Measurements from ENCODE around the gene TSGA10IP. TPM values are rescaled to one million over a fixed set of nuclear protein-coding genes. Genes with fewer than 3 reads are reported as not detected.

The TSGA10IP gene
- total and polyA plus RNA-seq, 7 experiments from 2014 or later = 0.64 TPM; not detected in 6

GRCh38 chr11:65961267-65962140 is 16.2 kb downstream of the TSGA10IP start, which contains the start of gene SART1:
Gene SART1 (plus strand): TSS chr11:65961734. CDS start chr11:65961781, 47 bp downstream.
- H3K9me3 Mint-ChIP-seq = no peaks in the 10 kb centered on the region
- peaks cover 27 to 37% of the 10 kb centered on the region in 2 donors for H3K4me1 ChIP-seq (ENCODE audit: control insufficient read depth in 2 of 2, insufficient read depth in 2 of 2, low read length in 2 of 2)
- H3K27ac Mint-ChIP-seq = peak within 1 kb of the TSS; percentile 96 to 99 (median 98)
- POLR2A ChIA-PET = interaction anchor here (0.7 to 6.7 kb wide), 12 partner anchors 10 to 101 kb away, joined by 3 to 108 read pairs (median 4); partner anchors contain the start of genes C11orf68, CCDC85B, CFL1 and FIBP
- H3K36me3 Mint-ChIP-seq = peaks cover 12 to 24% (median 18%) of the 10 kb centered on the region in 5 donors
- DNase-seq (peak; percentile 81 to 97 (median 94)), ATAC-seq (peak; percentile 96)
- CTCF ChIA-PET = interaction anchor here (0.6 to 1.9 kb wide), 2 partner anchors 68 to 71 kb away, joined by 4 to 8 read pairs; partner anchors contain the start of gene CCDC85B
- peak within 1 kb of the TSS; percentile 93 to 99 (median 98) for H3K4me3 Mint-ChIP-seq
- intact Hi-C loops (cut with micrococcal nuclease) = loop anchor here (1.0 kb wide), 10 partner anchors 28 to 346 kb away; partner anchors contain the start of genes BANF1 (in 2 of the 2), C11orf68 (in 2 of the 2), DRAP1 (in 2 of the 2) and EIF1AD (in 2 of the 2)
- H3K27me3 Mint-ChIP-seq = no peaks in the 10 kb centered on the region
- no peaks in the 10 kb centered on the region for H3K27me3 ChIP-seq (ENCODE audit: control insufficient read depth in 2 of 2, insufficient read depth in 2 of 2, low read length in 2 of 2)
- H3K4me3 ChIP-seq (ENCODE audit: low read length) = peak within 1 kb of the TSS; percentile 83
- H3K9me3 ChIP-seq (ENCODE audit: control insufficient read depth in 2 of 3, low read length in 3 of 3) = no peaks in the 10 kb centered on the region
- H3K27ac ChIP-seq (ENCODE audit: low read depth, low read length) = peak within 1 kb of the TSS; percentile 96
- H3K36me3 ChIP-seq (ENCODE audit: control insufficient read depth in 2 of 3, insufficient read depth in 3 of 3, low read length in 3 of 3) = peaks cover 15 to 30% (median 19%) of the 10 kb centered on the region in 3 experiments
- peaks cover 23 to 63% (median 53%) of the 10 kb centered on the region in 7 donors for H3K4me1 Mint-ChIP-seq

GRCh38 chr11:65962141-65962564 is 16.9 kb downstream of the TSGA10IP start:
- H3K36me3 ChIP-seq (ENCODE audit: control insufficient read depth in 2 of 3, insufficient read depth in 3 of 3, low read length in 3 of 3) = peaks cover 19 to 37% (median 25%) of the 10 kb centered on the region in 3 experiments
- ATAC-seq (no peak), DNase-seq (peak in 1 of 9 donors; percentile 71)
- peak overlapping the region; percentile 96 for H3K27ac ChIP-seq (ENCODE audit: low read depth, low read length)
- ChIA-PET POLR2A (interaction anchor here (0.7 to 6.7 kb wide), 7 partner anchors 37 to 102 kb away, joined by 3 to 108 read pairs (median 7); partner anchors contain the start of genes C11orf68, CCDC85B, CFL1 and FIBP), CTCF (no interaction called here)
- Mint-ChIP-seq H3K27ac (peak overlapping the region; percentile 84 to 98 (median 97)), H3K27me3 (no peaks in the 10 kb centered on the region), H3K9me3 (no peaks in the 10 kb centered on the region), H3K4me1 (peaks cover 23 to 57% (median 46%) of the 10 kb centered on the region in 7 donors), H3K4me3 (peak overlapping the region; percentile 88 to 99 (median 98)), H3K36me3 (peaks cover 12 to 24% (median 19%) of the 10 kb centered on the region in 5 donors)
- intact Hi-C loops (cut with micrococcal nuclease) = no loop called here
- no peaks in the 10 kb centered on the region for H3K27me3 ChIP-seq (ENCODE audit: control insufficient read depth in 2 of 2, insufficient read depth in 2 of 2, low read length in 2 of 2)
- no peaks in the 10 kb centered on the region for H3K9me3 ChIP-seq (ENCODE audit: control insufficient read depth in 2 of 3, low read length in 3 of 3)
- peaks cover 27 to 31% of the 10 kb centered on the region in 2 donors for H3K4me1 ChIP-seq (ENCODE audit: control insufficient read depth in 2 of 2, insufficient read depth in 2 of 2, low read length in 2 of 2)
- peak overlapping the region; percentile 83 for H3K4me3 ChIP-seq (ENCODE audit: low read length)

GRCh38 chr11:65964906-65965305 is 19.6 kb downstream of the TSGA10IP start:
- H3K4me1 Mint-ChIP-seq = peaks cover 25 to 54% (median 40%) of the 10 kb centered on the region in 7 donors
- no peak for ATAC-seq
- ChIA-PET POLR2A (interaction anchor here (0.9 to 1.2 kb wide), 3 partner anchors 13 to 298 kb away, joined by 3 read pairs; partner anchors contain the start of gene CCDC85B), CTCF (no interaction called here)
- peak overlapping the region in 1 of 10 donors; percentile 41 for H3K4me3 Mint-ChIP-seq
- Histone ChIP-seq H3K27me3 (ENCODE audit: control insufficient read depth in 2 of 2, insufficient read depth in 2 of 2, low read length in 2 of 2) (no peaks in the 10 kb centered on the region), H3K4me1 (ENCODE audit: control insufficient read depth in 2 of 2, insufficient read depth in 2 of 2, low read length in 2 of 2) (peaks cover 22 to 24% of the 10 kb centered on the region in 2 donors), H3K4me3 (ENCODE audit: low read length) (no peak overlapping the region), H3K27ac (ENCODE audit: low read depth, low read length) (no peak overlapping the region), H3K9me3 (ENCODE audit: control insufficient read depth in 2 of 3, low read length in 3 of 3) (no peaks in the 10 kb centered on the region), H3K36me3 (ENCODE audit: control insufficient read depth in 2 of 3, insufficient read depth in 3 of 3, low read length in 3 of 3) (peaks cover 30 to 64% (median 31%) of the 10 kb centered on the region in 3 experiments)
- H3K27me3 Mint-ChIP-seq = no peaks in the 10 kb centered on the region
- intact Hi-C loops (cut with micrococcal nuclease) = no loop called here
- H3K9me3 Mint-ChIP-seq = no peaks in the 10 kb centered on the region
- H3K27ac Mint-ChIP-seq = peak overlapping the region in 1 of 9 donors; percentile 89
- H3K36me3 Mint-ChIP-seq = peaks cover 18 to 35% (median 25%) of the 10 kb centered on the region in 5 donors
- DNase-seq = no peak

- intact Hi-C loops (cut with micrococcal nuclease) = no loop called here
- CTCF ChIA-PET = no interaction called here
Measured at GRCh38 chr11:65965986-65966762, 20.9 kb downstream of the TSGA10IP start.

DNA sequence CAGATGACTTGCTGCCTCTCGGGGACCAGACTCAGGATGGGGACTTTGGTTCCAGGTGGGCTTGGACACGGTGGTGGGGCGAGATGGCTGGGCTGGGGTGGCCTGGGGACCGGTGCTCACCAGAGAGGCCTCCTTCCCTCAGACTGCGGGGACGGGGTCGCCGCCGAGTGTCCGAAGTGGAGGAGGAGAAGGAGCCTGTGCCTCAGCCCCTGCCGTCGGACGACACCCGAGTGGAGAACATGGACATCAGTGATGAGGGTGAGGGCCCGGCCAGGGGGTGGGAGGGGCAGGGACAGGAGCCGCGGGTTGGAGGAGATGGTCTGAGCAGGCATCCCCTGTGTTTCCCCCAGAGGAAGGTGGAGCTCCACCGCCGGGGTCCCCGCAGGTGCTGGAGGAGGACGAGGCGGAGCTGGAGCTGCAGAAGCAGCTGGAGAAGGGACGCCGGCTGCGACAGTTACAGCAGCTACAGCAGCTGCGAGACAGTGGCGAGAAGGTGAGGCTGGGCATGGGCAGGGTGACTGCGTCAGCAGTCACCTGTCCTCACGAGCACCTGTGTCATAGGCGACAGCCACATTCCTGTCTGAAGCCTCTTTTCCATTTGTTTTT is 22.2 kb downstream of the TSGA10IP start:
- Histone ChIP-seq H3K4me3 (ENCODE audit: low read length) (no peak overlapping the region), H3K36me3 (ENCODE audit: control insufficient read depth in 2 of 3, insufficient read depth in 3 of 3, low read length in 3 of 3) (peaks cover 31 to 78% (median 35%) of the 10 kb centered on the region in 3 experiments), H3K4me1 (ENCODE audit: control insufficient read depth in 2 of 2, insufficient read depth in 2 of 2, low read length in 2 of 2) (peaks cover 19 to 20% of the 10 kb centered on the region in 2 donors), H3K27ac (ENCODE audit: low read depth, low read length) (no peak overlapping the region), H3K9me3 (ENCODE audit: control insufficient read depth in 2 of 3, low read length in 3 of 3) (no peaks in the 10 kb centered on the region), H3K27me3 (ENCODE audit: control insufficient read depth in 2 of 2, insufficient read depth in 2 of 2, low read length in 2 of 2) (no peaks in the 10 kb centered on the region)
- H3K9me3 Mint-ChIP-seq = no peaks in the 10 kb centered on the region
- no peak overlapping the region for H3K27ac Mint-ChIP-seq
- peaks cover 20 to 45% (median 32%) of the 10 kb centered on the region in 7 donors for H3K4me1 Mint-ChIP-seq
- peaks cover 14 to 41% (median 31%) of the 10 kb centered on the region in 5 donors for H3K36me3 Mint-ChIP-seq
- DNase-seq (no peak), ATAC-seq (no peak)
- H3K4me3 Mint-ChIP-seq = no peak overlapping the region
- H3K27me3 Mint-ChIP-seq = no peaks in the 10 kb centered on the region
- ChIA-PET CTCF (interaction anchor here (0.6 kb wide), 1 partner anchor 430 kb away, joined by 3 read pairs; no protein-coding TSS in a partner anchor), POLR2A (interaction anchor here (0.6 to 1.1 kb wide), 2 partner anchors 93 to 474 kb away, joined by 3 to 4 read pairs; no protein-coding TSS in a partner anchor)
- intact Hi-C loops (cut with micrococcal nuclease) = no loop called here

More at GRCh38 chr11:65965986-65966762, 20.9 kb downstream of the TSGA10IP start:
- DNase-seq (no peak), ATAC-seq (no peak)
- Mint-ChIP-seq H3K9me3 (no peaks in the 10 kb centered on the region), H3K27me3 (no peaks in the 10 kb centered on the region), H3K4me1 (peaks cover 25 to 54% (median 40%) of the 10 kb centered on the region in 7 donors), H3K27ac (peak overlapping the region in 3 of 9 donors; percentile 8 to 56 (median 46)), H3K36me3 (peaks cover 18 to 42% (median 29%) of the 10 kb centered on the region in 5 donors), H3K4me3 (no peak overlapping the region)
- H3K27ac ChIP-seq (ENCODE audit: low read depth, low read length) = no peak overlapping the region
- no peak overlapping the region for H3K4me3 ChIP-seq (ENCODE audit: low read length)
- peaks cover 31 to 71% (median 35%) of the 10 kb centered on the region in 3 experiments for H3K36me3 ChIP-seq (ENCODE audit: control insufficient read depth in 2 of 3, insufficient read depth in 3 of 3, low read length in 3 of 3)
- no peaks in the 10 kb centered on the region for H3K27me3 ChIP-seq (ENCODE audit: control insufficient read depth in 2 of 2, insufficient read depth in 2 of 2, low read length in 2 of 2)
- H3K9me3 ChIP-seq (ENCODE audit: control insufficient read depth in 2 of 3, low read length in 3 of 3) = no peaks in the 10 kb centered on the region
- H3K4me1 ChIP-seq (ENCODE audit: control insufficient read depth in 2 of 2, insufficient read depth in 2 of 2, low read length in 2 of 2) = peaks cover 22 to 24% of the 10 kb centered on the region in 2 donors
- POLR2A ChIA-PET = interaction anchor here (0.6 to 1.1 kb wide), 3 partner anchors 14 to 473 kb away, joined by 3 to 4 read pairs (median 3); no protein-coding TSS in a partner anchor

Measured in naive thymus-derived CD4-positive, alpha-beta T cell (primary cell).